Prostate gland (tissue), 2 donors: Measurements from ENCODE around the gene RAPGEF2.

ENCODE experiments used
- POLR2A ChIP-seq: fragments of 450-650 bp; IDR thresholded peaks from one replicate; pipeline ENCODE4 v1.6.1; 2016; ENCODE audit warnings: antibody characterized with exemption, mild to moderate bottlenecking
- POLR2AphosphoS5 ChIP-seq: sonication (generic); formaldehyde crosslinking; IDR thresholded peaks from one replicate; pipeline ENCODE4 v1.6.1; 2017; ENCODE audit warnings: antibody characterized with exemption
- TF ChIP-seq, protein P1 (sequence below), 4 experiments: fragments of 200-600 bp in 2 of 4; fragments of 450-650 bp in 2 of 4; sonication (generic) in 2 of 4; IDR thresholded peaks; 1 replicate in 3 of 4; 2 replicates in 1 of 4; pipeline ENCODE4 v1.5.1; 2016 to 2019; ENCODE audit warnings: antibody characterized with exemption in 4 of 4, mild to moderate bottlenecking in 2 of 4, moderate library complexity in 2 of 4

DNA sequence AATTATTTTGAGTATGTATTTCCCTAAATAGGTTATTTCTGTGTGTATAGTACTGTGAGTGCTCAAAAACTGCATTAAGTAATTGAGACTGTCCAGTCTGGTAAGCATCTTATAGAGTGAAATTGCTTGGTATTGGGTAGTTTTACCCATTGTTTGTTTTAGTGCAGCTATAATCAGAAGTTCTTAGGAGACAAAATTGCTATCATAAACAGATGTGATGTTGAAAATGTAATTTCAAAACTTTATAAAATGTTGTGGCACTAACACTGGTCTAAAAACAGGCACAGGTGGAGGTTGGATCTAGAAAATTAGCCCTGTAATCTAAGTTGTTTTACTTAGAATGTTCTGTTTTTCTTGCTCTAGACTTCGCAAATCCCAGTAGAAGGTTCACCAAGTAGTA lies 46.8 kb downstream of the RAPGEF2 start:
- TF ChIP-seq, protein P1, sequence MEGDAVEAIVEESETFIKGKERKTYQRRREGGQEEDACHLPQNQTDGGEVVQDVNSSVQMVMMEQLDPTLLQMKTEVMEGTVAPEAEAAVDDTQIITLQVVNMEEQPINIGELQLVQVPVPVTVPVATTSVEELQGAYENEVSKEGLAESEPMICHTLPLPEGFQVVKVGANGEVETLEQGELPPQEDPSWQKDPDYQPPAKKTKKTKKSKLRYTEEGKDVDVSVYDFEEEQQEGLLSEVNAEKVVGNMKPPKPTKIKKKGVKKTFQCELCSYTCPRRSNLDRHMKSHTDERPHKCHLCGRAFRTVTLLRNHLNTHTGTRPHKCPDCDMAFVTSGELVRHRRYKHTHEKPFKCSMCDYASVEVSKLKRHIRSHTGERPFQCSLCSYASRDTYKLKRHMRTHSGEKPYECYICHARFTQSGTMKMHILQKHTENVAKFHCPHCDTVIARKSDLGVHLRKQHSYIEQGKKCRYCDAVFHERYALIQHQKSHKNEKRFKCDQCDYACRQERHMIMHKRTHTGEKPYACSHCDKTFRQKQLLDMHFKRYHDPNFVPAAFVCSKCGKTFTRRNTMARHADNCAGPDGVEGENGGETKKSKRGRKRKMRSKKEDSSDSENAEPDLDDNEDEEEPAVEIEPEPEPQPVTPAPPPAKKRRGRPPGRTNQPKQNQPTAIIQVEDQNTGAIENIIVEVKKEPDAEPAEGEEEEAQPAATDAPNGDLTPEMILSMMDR (IDR thresholded peaks at IDR 0.05): no peak
- no peak for TF ChIP-seq POLR2A
- TF ChIP-seq POLR2AphosphoS5: no peak
